Measurements from ENCODE around the gene GKN2.

GKN2 gene, protein sequence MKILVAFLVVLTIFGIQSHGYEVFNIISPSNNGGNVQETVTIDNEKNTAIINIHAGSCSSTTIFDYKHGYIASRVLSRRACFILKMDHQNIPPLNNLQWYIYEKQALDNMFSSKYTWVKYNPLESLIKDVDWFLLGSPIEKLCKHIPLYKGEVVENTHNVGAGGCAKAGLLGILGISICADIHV

DNA sequence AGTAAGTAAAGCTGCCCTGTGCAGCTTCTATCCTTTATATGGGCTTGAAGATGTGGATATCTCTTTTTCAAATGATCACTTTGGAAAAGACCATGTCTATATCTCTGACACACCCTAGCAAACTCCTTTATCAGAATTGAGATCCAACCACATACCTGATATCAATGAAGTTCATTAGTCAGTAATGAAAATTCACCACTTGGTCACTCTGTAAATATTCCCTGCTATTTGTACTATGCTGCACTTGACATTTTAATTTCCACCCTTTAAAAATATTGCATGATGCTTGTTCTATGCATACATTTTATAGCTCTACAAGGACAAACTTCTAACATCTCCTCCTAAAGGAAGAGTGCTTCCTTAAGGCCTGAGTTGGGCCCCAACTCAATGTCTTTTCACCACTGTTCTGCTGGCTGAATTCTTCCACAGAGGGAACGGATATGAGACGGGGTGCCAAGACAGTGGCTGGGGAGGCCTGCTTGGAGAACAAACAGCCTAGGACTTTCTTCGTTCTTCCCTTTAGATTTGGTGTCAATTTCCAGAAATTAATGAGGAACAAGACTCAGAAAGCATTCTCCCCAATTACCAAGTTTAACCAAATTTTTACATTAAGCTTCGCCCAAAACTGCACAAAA is at the start of gene GKN2:
Gene GKN2, minus strand, starts transcription at position 7 of the 635 bp plus-strand sequence. CDS start 32 bp downstream, outside the sequence.
- no peak for DNase-seq

DNA sequence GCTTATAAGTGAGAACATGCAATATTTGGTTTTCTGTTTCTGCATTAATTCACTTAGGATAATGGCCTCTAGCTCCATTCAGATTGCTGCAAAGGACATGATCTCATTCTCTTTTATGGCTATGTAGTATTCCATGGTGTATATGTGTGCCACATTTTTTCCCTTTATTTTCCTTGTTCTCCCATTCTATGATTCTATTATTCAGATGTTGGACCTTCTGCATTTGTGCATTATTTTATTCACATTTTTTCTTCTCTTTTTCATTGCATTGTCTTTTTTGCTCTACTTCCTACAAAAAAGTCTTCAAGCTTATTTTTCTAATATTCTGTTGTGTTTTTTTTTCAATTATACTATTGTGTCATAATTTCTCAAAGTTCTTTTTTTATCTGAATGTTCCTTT is 49.2 kb upstream of the GKN2 start:
- DNase-seq, result no peak

DNA sequence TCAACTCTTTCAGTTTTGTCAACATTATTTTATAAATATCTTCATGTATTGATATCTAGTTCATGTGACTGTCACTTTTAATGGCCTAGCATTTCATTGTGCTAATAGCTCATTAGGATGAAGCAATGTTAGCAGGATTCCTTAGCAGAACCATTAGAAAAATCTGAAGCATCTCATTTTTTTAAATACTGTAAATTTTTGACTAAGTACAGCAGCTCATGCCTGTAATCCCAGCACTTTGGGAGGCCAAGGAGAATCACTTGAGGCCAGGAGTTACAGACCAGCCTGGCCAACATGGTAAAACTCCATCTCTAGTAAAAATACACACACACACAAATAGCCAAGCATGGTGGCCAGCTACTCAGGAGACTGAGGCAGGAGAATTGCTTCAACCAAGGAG is 44.7 kb upstream of the GKN2 start:
- no peak for DNase-seq

DNA sequence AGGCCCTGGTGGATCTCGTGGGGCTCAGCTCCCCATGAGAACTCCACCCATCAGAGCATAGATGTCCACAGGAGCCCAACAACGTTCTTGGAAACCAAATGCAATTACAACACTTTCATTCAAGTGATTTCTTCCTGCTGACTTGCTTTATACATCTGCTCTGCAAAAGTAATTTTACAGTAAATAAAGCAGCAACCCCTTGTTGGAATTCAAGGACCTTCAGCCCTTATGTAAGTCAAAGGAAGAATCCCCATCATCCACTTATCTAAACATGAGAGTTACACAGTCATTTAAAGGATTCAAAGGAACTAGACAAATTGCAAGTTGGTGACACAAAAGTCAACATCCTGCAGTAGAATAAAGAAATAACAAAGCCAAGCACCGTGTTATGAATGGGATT is 43.2 kb upstream of the GKN2 start:
- DNase-seq, result no peak

DNA sequence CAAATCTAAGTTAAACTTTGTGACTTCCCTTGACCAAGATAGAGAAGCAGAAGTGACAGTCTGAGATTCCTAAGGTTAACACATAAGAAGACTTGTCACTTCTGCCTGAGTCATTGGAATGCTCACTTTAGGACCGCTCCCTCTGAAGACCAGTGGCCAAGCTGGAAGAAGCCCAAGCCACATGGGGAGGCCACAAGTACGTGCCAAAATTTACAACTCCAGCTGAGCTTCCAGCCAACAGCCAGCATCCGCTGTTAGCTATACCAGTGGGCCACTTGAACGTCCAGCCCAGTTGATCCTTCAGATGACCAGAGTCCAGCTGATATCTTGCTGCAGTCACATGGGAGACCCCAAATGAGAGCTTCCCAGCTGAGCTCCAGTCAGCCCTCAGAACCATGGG is 42.2 kb upstream of the GKN2 start:
- DNase-seq, result no peak

DNA sequence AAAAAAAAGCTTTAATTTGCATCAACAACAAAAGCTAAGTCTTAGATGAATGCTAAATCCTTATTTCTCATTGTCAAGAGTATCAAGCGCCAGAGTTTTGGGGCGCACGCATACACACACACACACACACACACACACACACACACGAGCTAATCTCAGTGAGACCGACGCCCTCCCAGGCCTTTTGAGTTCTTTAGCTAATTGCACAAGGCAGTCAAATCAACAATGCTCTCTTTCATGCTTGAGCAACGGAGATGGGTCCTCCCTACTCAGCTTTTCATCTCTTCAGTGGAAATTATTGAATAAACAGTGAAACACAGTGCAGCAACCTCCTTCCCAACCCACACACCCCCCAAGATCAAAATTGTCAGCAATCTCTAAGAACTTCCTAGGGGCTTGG is 41.0 kb upstream of the GKN2 start:
- DNase-seq, result no peak

DNA sequence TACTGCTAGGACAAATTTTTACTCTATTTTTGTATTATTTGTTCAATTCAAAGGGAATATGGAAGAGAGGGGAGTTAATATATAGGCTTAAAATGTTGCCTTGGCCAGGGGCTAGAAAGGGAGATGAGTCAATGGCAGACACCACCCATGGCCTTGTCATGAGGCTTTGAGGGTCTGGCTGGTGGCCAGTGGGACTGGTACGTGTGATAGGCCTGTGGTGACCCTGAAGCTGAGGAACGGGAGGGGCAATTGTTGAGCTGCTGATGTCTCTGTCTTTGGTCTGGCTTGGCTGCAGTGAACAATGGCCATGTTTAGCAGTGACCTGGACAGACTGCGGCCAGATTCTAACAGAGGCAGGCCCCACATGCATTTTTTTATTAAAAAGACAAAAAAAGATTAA is 40.2 kb upstream of the GKN2 start:
- DNase-seq, result no peak

DNA sequence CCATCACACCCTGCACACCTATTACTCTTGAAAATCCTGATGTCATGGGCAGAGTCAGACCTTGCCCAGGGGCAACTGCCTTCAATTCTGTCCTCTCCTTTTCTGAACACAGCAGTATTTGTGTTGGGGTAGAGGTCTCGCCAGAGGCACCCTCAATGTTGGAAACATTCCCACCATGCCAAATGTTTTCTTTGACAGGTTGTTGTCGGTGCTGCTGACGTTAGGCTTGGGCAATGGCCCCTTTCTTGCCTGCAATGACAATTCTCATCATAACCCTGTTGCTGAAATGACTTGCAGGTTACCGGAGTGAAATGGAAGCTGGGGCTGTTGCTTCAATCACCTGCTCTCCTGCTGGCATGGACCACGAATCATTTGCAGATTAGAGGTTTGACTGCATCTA is 39.6 kb upstream of the GKN2 start:
- DNase-seq, result no peak

DNA sequence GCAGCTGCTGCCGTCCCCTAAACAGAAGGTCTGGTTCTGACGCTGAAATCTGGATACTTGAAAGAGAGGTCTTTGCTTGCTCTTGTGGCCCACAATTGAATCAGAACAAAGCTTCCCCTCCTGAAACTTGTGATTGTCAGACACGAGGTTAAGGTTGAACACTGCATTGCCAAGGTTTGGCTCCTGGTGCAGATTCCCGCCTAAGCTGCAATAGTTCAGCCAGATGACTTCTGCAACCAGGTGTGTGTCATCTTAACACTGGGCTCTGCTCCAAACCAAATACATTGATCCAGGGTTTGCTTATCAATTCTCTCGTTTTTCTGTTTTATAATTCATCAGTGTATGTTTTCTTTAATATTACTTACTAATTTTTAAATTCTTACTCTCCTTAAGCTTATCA is 36.3 kb upstream of the GKN2 start:
- no peak for DNase-seq

DNA sequence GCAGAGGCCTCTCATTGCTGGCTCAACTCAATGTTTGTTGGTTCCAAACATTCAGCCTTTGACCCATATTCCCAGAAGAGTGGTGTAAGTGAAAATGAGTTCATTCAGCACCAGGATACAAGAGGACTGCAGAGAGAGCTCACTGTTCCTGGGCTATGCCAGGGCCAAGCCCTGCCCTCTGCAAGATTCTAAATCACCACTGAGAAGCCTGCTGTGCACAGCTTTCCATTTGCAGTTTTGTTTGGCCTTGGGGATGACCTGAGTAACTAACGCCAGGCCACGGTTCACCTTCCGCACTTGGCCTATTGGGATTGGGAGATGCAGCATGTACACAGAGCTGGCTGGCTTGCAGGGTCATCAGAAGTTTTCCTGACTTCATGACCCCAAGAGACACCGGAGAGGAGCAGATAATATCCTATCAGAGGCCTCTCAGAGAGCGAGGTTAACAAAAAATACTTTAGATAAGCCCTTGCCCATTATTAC is 34.4 kb upstream of the GKN2 start:
- no peak for DNase-seq

DNA sequence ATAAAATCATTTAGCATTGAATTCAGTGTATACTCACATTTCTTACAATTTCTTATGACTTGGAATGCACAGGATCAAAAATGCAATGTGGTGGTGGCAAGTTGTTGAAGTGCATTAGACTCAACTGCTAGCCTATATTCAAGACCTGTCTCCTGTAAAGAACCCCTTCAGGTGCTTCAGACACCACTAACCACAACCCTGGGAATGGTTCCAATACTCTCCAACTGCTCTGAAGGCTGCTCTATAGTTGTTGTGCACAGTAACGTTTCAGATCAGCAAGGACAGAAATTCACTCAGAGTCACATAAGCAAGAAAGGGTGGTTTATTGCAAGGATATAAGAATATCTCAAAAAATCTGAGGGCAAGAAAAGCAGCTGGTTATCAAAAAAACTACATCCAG is 28.3 kb upstream of the GKN2 start:
- DNase-seq, result no peak

DNA sequence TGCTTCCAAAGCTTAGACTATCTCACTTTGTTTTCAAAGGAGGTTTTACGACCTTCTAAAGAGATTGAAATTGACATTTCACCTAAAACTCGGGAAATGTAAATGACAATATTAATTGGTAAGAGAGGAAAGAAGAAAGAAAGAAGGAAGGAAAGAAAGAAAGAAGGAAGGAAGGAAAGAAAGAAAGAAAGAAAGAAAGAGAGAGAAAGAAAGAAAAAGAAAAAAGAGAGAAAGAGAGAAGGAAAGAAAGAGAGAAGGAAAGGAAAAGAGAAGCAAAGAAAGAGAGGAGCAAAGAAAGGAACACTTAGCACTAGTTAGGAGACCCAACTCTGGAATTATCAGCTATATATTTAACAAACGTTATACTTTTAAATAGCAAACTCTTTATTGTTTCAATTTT is 25.4 kb upstream of the GKN2 start:
- DNase-seq, result no peak

DNA sequence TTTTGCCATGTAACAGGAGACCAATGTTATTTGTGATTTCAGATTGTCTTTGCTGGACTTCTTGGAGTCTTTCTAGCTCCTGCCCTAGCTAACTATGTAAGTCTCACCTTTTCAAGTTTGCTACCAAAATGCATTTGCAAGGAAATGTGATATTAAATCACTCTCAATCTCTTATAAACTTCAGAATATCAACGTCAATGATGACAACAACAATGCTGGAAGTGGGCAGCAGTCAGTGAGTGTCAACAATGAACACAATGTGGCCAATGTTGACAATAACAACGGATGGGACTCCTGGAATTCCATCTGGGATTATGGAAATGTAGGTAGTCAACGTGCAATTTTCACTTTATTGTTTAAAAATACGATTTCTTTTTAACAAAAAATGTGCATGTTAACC is 24.8 kb upstream of the GKN2 start:
- no peak for DNase-seq

DNA sequence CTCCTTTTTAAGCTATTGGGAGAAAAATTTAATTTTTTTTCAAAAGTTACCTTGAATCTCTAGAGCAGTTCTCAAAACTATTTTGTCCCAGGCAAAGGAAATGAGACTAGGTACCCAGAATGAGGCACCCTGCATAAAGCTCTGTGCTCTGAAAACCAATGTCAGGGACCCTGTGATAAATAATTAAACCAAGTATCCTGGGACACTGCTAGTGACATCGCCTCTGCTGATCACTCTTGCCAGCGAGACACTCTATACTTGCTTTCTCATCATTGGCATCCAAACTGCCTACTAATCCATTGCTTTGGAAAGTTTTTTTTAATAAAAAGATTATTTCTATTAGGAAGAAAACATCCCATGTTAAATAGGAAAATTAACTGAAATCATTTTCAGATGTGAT is 23.2 kb upstream of the GKN2 start:
- no peak for DNase-seq

DNA sequence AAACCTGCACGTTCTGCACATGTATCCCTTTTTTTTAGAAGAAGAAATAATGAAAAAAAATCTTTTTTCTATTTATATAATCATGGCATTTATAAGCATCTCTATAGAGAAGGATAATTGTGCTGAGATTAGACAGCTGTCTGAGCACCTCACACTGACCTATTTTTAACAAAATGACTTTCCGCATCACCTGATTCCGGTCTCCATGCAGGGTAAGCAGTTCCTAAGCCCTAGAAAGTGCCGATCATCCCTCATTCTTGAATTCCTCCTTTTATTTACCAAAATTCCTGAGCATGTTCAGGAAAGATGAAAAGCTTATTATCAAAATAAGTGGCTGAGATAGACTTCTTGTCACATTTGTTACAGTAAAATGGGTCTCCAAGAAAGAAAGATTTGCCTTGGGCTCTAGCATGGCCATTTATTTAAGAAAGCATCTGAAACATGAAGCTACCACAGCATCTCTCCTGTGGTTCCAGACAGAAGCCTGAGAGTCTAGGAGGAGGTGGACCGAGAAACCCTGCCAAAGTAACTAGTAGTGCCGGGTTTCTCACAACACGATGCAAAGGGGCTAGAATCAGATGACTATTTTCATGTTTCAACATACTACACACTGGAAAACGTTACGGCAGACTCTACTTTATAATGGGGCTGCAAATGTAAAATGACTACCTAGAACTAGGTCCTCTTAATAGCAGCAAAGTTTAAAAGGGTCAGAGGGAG is 22.4 kb upstream of the GKN2 start:
- no peak for DNase-seq

DNA sequence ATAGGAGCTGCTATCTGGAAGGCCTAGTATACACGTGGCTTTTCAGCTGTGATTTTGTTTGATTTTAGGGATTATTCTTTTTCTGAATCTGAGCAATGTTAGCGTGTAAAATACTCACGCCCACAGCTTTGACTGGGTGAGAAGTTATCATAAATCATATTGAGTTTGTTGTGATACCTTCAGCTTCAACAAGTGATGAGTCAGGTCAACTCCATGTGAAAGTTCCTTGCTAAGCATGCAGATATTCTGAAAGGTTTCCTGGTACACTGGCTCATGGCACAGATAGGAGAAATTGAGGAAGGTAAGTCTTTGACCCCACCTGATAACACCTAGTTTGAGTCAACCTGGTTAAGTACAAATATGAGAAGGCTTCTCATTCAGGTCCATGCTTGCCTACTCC is 21.6 kb upstream of the GKN2 start, which contains the start of gene GKN1:
Gene GKN1, plus strand, starts transcription at position 386 of the 400 bp plus-strand sequence. CDS start 42 bp downstream, outside the sequence.
- no peak for DNase-seq

DNA sequence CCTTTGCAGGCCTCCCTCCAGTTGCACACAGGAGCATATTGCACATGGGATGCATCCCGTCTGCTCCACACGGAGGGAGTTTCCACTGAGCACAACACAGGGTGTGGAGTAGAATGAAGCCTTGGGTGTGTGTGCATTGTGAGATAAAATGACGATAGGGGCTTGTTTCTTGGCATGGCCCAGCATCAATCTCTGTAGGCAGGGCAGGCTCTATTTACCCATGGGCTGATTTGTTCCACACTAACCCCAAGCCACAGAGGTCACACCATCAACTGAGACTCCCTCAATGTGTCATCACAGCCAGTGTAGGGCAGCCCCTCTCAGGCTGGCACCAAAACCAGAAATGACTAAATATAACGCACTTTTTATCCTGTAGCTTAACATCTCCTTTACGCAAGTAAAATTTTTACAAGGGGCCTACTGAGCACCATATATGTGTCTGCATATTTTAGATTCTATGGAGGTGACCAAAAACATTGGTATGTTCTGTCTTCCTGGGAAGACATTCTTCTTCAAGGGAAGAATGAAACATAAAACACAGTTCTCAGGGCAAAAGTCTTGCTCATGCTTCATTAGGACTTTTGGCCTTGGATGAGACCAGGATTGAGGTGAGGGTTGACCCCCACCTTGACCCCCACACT is 19.0 kb upstream of the GKN2 start:
- no peak for DNase-seq

DNA sequence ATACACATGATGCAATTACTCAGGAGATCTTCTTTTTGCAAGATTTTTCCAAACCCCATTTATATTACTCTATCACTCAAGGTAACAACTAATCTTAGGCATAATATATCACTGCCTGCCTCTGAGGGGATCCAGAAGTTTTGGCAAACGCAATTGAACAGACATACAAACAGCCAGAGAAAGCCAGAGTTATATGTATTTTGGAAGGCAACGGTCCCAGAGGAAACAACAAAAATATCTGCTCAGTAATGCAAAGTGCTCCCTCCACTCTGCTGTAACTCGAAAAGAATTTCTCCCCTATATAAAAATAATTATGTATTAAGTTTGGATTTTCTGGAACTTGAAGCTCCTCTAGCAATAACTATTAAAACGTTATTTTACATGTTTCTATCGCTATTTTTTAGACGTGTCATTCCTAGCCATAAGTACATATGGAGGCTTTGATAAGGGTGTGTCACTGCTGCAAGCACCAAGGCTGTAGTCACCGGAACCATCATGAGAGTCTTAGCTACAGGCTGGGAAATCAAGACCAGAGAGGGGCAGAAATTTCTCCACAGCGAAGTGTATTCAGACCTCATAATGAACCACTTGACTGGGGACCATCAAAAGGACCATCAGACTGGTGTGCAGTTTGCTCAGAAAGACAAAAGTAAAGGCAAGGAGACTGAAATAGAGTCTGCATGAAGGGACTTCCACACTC is 18.0 kb upstream of the GKN2 start:
- no peak for DNase-seq

DNA sequence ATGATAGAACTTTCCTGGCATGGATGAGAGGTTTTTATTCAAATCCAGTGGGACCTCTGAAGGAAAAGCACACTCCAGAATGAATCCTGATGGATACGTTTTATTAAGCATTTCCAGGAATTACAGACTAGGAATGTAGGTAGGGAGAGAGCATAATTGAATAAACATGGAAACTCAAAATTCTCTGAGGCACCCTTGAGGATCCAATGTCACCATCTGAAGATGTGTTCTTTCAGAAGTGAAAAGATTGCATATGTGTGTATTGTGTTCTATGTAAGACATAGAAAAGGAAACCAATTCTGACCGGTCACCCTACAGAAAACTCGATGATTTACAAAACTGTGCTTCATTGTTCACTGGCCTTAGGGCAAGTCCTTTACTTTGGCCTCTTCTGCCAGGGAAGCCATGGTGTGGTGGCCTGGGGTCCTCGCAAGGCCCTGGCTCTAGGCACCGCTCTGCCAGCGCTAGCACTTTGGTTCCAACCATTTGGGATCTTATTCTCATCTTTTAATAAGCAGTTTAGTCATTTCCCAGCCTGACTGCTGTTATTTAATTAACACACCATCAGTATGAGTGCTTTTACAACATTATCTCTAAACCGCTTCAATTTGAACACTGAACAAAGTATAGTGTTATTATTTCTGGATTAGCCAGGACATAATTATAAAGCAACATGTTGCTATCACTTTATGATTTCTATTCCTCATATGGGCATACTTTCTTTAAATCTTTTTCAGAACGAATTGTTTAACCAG is 17.2 kb upstream of the GKN2 start:
- no peak for DNase-seq

DNA sequence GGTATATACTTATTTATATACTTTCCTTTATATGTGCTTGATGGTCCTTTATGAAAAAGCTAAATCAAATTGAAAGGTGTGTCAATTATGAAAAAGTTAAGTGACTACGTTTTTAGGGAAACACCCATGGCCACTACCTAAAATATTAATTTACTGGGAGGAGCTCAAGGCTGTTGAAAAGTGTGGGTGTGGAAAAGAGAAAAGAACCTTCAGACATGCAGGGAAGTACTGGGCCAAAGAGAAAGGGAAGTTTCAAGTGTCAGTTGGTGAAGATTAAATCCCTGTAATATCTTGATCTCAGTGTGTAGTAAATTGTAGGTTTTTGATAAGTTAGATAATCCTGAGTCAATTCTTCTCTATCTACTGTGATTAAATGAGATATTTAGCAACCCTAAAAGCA is 15.5 kb upstream of the GKN2 start:
- no peak for DNase-seq

DNA sequence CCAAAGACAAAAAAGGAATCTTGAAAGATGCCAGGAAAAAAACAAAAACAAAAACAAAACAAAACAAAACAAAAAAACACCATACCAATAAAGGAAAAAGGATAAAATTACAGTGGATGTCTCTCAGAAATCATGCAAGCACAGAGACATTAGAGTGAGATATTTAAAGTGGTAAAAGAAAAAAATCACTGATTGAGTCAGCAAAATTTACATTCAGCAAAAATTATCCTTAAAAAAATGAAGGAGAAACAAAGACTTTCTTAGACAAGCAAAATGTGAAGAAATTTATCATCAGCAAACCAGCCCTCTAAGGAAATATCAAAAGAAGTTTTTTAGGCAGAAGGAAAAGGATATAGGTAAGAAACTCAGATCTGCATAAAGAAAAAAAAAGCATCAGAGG is 11.6 kb upstream of the GKN2 start:
- no peak for DNase-seq

DNA sequence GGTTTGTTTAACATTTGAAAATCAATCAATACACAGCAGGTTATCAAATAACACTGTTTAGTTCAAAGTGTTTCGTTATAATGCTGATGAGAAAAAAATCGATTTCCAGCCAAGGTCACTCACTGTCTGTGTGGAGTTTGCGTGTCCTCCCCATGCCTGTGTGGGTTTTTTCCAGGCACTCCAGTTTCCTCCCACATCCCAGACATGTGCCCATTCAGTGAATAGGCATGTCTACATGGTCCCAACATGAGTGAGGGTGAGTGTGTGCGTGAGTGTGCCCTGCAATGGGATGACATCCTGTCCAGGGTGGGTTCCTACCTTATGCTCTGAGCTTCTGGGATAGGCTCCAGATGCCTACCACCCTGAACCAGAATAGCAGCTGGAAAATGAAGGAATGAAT is 8.7 kb upstream of the GKN2 start:
- DNase-seq, result no peak
